DMS114 treated with DMSO at 0.1 percent for 48 hours (cell line): ENCODE data around the gene SLC6A2.
"Not testable (repeated sequence)": the region's sequence is repeated elsewhere in the genome, so short reads cannot be mapped to it uniquely, and the experiment has no call there.

Experiments used
- DNase-seq: peaks from one replicate; lab custom pipeline; 2025; ENCODE audit not compliant: unreplicated experiment; lab: John Stamatoyannopoulos, UW

Gene SLC6A2

DNA sequence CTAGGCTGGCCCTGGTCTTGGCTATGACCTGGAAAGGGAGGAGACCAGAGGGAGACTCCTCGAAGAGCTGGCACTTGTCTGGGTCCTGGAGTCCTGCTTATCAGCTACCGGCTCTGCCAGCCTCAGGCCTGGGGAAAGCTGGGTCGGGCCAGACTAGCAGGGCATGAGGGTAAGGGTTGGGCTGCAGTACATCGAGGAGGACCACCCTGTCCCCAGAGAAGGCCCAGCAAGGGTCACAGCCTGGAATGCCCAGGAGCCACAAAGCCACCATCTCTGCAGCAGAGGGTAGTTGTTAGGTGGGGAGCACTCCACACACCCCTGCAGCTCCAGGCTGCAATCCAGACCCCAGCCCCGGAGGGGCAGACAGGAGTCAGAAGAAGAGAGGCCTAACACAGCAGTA lies 54.0 kb downstream of the SLC6A2 start:
- no peak for DNase-seq

DNA sequence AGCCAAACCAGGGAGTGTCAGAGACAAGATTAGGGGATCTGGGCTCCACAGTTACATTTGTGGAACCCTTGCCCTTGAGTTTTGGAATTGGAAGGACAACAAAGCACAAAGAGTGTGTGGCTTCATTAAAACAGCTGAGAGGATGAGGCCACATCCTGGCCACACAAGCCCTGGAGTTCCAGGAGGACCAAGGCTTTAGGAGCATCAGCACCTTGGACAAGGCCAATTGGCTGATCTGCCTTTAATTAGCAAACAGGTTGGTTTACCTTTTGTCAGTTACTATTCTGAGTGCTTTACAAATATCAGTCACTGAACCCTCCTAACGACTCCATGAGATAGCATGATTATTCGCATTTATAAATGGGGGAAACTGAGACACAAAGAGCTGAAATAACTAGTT lies 54.7 kb downstream of the SLC6A2 start:
- DNase-seq = no peak

- DNase-seq = peak; percentile 40
Measured at GRCh38 chr16:55711959-55712876, 56.4 kb downstream of the SLC6A2 start.

GRCh38 chr16:55713103-55713502 lies 57.3 kb downstream of the SLC6A2 start:
- DNase-seq = no peak

DNA sequence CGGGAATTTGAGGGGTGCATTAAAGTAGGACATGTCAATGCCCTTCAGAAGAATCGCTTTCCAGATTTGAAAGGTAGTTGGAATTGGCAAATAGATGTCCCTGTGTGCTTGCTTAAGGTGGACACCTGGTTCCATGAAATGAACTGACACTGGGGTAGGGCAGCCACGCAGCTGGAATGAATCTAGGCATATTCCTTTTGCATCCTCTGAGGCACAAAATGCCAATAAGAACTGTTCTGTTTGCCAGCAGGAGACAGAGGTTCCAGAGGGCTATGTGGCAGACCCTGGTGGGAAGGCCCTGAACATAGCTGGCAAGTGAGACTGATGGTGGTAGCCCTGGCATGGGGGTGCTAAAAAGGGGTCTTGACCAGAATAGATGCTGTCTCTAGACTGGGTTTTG lies 61.5 kb downstream of the SLC6A2 start:
- DNase-seq = no peak

DNA sequence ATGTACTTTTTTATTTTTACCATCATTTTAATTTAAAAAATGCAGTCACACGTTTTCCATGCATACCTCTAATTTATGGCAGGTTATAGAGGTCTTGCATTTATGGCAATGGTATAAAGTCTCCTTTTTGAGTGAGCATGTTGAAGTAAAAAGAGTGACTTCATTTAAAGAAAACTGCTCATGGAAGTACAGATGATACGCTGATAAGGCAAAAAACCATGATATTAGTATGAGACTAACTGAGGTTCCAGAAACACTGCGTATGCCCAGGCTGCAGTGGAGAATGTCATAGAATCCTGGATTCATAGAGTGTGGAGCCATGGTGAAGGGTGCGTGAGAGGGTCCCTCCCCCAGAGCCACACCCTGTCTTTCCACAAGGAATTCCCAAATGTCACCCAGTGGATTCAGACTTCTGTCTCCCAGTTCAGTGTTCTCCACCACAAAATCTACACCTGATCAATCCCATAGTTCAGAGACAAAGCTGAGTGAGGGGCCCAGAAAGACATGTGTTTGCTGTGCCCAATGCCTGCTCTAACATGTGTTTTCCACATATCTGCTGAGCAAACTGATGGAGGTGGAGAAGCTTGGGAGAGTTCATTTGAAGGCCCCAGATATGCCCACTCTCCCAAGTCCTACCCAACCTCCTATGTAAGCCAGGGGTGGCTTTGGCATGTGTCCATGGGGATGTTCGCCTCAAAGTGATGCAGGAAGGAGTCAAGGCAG lies 69.4 kb downstream of the SLC6A2 start:
- no peak for DNase-seq

GRCh38 chr16:55728797-55729196 lies 73.0 kb downstream of the SLC6A2 start:
- no peak for DNase-seq

- no peak for DNase-seq
Measured at GRCh38 chr16:55730115-55730514, 74.3 kb downstream of the SLC6A2 start.

- DNase-seq = no peak
Measured at GRCh38 chr16:55732496-55732895, 76.7 kb downstream of the SLC6A2 start.

DNA sequence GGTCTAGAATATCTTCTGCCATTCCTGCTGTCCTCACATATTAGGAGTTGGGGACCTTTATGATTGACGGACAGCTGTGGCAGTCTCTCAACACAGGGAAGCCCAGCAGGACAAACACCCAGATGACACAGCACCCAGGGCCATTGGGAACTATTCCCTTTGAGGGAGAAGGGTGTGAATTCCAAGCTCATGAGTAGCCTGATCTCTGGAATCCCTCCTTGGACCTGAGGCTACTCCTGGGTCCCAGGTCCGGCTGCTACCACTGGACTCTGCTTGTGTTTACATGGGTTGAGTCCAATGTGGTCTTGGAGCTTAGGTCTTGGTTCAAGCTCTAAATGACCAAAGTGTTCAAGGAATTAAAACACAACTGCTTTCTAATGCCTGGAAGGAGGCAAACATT lies 78.9 kb downstream of the SLC6A2 start:
- DNase-seq = no peak

GRCh38 chr16:55735120-55735781 lies 79.5 kb downstream of the SLC6A2 start:
- DNase-seq = no peak

DNA sequence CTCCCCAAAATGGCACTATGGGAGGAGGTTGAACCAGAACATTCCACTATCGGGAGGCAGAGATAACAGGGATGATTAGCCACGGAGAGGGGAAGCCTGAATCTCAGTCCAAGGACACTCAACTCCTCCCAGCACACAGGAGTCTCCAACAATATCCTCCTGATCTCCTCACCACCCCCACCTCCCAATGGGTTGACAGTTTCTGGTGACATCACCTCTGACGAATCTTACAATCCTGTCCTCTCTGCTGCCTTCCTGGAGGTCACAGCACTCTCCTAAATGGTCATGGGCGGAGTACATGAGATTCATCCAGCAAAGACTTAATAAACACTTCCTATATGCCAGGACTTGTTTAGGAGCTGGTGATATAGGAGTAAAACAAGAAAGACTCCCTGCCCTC lies 80.9 kb downstream of the SLC6A2 start:
- DNase-seq = no peak

DNA sequence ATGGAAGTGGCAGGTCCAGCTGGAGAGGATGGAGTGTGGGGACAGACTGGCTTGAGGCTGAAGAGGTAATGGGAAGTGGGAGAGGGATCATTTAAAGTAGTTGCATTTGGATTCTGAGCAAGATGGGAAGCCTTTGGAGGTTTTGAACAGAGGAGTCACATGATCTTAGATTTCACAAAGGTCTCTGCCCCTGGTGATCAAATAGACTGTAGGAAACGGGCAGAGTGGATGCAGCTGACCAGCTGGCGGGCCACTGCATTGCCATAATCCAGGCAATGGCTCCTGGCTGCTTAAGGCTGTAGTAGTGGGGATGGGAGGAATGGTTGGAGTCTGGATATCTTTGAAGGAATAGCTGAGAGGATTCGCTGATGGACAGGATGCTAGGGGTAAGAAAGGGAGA lies 81.5 kb downstream of the SLC6A2 start:
- DNase-seq = no peak

- no peak for DNase-seq
Measured at GRCh38 chr16:55737966-55738365, 82.2 kb downstream of the SLC6A2 start.

- no peak for DNase-seq
Measured at GRCh38 chr16:55746081-55746480, 90.3 kb downstream of the SLC6A2 start.

DNA sequence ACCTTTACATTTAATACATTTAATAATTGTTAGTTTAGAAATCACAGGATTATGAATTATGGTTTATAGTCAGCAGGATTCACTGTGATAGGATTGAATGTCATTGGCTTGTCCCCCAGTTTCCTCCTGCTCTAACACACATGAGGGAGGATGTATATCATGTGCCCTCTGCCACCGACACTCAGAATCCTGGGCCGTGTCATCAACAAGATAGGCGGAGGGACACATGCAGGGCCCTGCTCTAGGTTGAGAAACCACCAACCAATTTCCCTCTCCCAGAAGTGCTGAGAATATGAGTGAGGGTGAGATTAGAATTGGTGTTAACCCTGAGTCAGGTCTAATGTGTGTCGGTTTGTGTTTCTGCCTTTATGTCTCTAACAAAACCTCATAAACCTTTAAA lies 92.0 kb downstream of the SLC6A2 start:
- DNase-seq = no peak

DNA sequence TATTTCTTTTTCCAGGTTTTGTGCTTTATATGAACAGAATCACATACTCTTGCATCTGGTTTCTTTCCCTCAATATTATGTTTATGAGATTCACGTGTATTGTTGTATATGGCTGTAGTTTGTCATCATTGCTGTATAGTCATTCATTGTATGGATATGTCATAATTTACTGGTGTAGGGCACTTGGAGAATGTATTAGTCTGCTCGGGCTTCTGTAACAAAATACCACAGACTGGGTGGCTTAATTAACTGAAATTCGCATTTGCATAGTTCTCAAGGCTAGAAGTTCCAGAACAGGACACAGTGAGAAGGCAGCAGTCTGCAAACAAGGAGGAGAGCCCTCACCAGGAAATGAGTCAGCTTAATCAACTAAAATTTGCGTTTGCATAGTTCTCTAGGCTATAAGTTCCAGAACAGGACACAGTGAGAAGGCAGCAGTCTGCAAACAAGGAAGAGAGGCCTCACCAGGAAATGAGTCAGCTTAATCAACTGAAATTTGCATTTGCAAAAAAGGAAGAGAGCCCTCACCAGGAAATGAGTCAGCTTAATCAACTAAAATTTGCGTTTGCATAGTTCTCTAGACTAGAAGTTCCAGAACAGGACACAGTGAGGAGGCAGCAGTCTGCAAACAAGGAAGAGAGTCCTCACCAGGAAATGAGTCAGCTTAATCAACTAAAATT lies 96.8 kb downstream of the SLC6A2 start:
- not testable (repeated sequence) for DNase-seq

GRCh38 chr16:55753145-55753631 lies 97.4 kb downstream of the SLC6A2 start:
- DNase-seq = not testable (repeated sequence)
